Mesothelial cell of epicardium (in vitro differentiated cells): ENCODE results near the gene MAP1S. TPM values are rescaled to one million over a fixed set of nuclear protein-coding genes. Genes with fewer than 3 reads are reported as not detected.

Experiments
- DNase-seq, 2 experiments: peaks; one replicate each; pipeline ENCODE4 v3.0.0; 2021; ENCODE audit warnings: low spot score in 2 of 2; ENCODE audit not compliant: unreplicated experiment in 2 of 2
- H3K27ac Mint-ChIP-seq: 2 replicates; pipeline ENCODE4 v1.8.0; 2021; ENCODE audit warnings: mixed read lengths
- H3K27me3 Mint-ChIP-seq: 2 replicates; pipeline ENCODE4 v1.8.0; 2021; ENCODE audit warnings: low read depth, mixed read lengths
- H3K36me3 Mint-ChIP-seq: 2 replicates; pipeline ENCODE4 v1.8.0; 2021; ENCODE audit warnings: mixed read lengths
- H3K4me1 Mint-ChIP-seq: 2 replicates; pipeline ENCODE4 v1.8.0; 2021; ENCODE audit warnings: mixed read lengths
- H3K4me3 Mint-ChIP-seq: 2 replicates; pipeline ENCODE4 v1.8.0; 2021; ENCODE audit warnings: mild to moderate bottlenecking, moderate library complexity, mixed read lengths
- H3K9me3 Mint-ChIP-seq: 2 replicates; pipeline ENCODE4 v1.8.0; 2021; ENCODE audit warnings: mixed read lengths
- CTCF ChIP-seq: fragments of 200-600 bp; sonication (generic); IDR thresholded peaks from one replicate; pipeline ENCODE4 v1.5.0; 2021; ENCODE audit warnings: antibody characterized with exemption; ENCODE audit not compliant: unreplicated experiment
- total RNA-seq: library from RNA; stranded (reverse); gene quantifications from 3 replicates; pipeline ENCODE4 v1.2.1, GENCODE V29; 2021

Gene MAP1S
- total RNA-seq, 1 donor from 2014 or later: 66.1 TPM

DNA sequence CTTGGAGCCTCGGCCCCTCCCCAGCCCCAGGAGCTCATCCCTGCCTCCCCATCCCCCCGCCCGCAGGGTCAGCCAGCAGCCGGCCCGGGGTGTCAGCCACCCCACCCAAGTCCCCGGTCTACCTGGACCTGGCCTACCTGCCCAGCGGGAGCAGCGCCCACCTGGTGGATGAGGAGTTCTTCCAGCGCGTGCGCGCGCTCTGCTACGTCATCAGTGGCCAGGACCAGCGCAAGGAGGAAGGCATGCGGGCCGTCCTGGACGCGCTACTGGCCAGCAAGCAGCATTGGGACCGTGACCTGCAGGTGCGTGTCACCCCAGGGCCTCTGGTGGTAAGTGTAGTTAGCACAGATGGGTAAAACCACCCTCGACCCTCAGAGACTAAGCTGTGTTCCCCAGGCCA lies 13.8 kb downstream of the MAP1S start:
- Mint-ChIP-seq H3K27ac (no peak overlapping the region), H3K4me3 (no peak overlapping the region), H3K27me3 (no peaks in the 10 kb centered on the region), H3K36me3 (peaks cover 38% of the 10 kb centered on the region), H3K4me1 (no peaks in the 10 kb centered on the region), H3K9me3 (peaks cover 6% of the 10 kb centered on the region)
- DNase-seq: no peak
- no peak for TF ChIP-seq CTCF

DNA sequence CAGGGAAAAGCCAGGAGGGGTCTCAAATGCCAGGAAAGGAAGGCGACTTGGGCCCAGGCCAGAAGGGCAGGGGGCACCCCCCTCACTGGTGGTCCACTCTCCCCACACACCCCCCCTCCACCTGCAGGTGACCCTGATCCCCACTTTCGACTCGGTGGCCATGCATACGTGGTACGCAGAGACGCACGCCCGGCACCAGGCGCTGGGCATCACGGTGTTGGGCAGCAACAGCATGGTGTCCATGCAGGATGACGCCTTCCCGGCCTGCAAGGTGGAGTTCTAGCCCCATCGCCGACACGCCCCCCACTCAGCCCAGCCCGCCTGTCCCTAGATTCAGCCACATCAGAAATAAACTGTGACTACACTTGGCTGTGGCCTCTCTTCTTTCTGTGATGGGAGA lies 14.9 kb downstream of the MAP1S start:
- TF ChIP-seq CTCF: no peak
- H3K9me3 Mint-ChIP-seq: peaks cover 6% of the 10 kb centered on the region
- H3K27ac Mint-ChIP-seq: no peak overlapping the region
- no peak for DNase-seq
- H3K4me3 Mint-ChIP-seq: no peak overlapping the region
- peaks cover 3% of the 10 kb centered on the region for H3K4me1 Mint-ChIP-seq
- no peaks in the 10 kb centered on the region for H3K27me3 Mint-ChIP-seq
- peaks cover 44% of the 10 kb centered on the region for H3K36me3 Mint-ChIP-seq

GRCh38 chr19:17735410-17735809 lies 16.1 kb downstream of the MAP1S start:
- TF ChIP-seq CTCF: no peak
- H3K27ac Mint-ChIP-seq: no peak overlapping the region
- H3K27me3 Mint-ChIP-seq: no peaks in the 10 kb centered on the region
- H3K36me3 Mint-ChIP-seq: peaks cover 37% of the 10 kb centered on the region
- DNase-seq: no peak
- no peak overlapping the region for H3K4me3 Mint-ChIP-seq
- peaks cover 6% of the 10 kb centered on the region for H3K9me3 Mint-ChIP-seq
- H3K4me1 Mint-ChIP-seq: peaks cover 4% of the 10 kb centered on the region

DNA sequence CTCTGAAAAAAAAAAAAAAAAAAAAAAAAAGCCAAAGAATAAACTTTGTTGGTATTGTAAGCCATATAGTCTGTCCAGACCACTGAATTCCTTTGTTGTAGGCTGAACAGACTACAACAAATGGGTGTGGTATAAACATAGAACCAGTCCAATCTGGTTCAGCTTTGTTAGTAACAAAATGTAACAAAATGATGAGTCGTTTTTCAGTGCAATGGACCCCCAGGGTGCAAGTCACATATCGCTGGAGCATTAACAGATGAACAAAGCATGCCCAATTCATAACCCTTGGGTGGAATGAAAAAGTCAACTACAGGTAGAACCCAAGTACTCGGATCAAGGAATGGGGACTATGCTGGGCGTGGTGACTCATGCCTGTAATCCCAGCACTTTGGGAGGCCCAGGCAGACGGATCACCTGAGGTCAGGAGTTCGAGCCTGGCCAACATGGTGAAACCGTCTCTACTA lies 18.4 kb downstream of the MAP1S start:
- Mint-ChIP-seq H3K36me3 (peaks cover 21% of the 10 kb centered on the region), H3K4me3 (no peak overlapping the region), H3K9me3 (peaks cover 7% of the 10 kb centered on the region), H3K27me3 (no peaks in the 10 kb centered on the region), H3K4me1 (peaks cover 4% of the 10 kb centered on the region), H3K27ac (no peak overlapping the region)
- TF ChIP-seq CTCF: no peak
- DNase-seq: no peak

DNA sequence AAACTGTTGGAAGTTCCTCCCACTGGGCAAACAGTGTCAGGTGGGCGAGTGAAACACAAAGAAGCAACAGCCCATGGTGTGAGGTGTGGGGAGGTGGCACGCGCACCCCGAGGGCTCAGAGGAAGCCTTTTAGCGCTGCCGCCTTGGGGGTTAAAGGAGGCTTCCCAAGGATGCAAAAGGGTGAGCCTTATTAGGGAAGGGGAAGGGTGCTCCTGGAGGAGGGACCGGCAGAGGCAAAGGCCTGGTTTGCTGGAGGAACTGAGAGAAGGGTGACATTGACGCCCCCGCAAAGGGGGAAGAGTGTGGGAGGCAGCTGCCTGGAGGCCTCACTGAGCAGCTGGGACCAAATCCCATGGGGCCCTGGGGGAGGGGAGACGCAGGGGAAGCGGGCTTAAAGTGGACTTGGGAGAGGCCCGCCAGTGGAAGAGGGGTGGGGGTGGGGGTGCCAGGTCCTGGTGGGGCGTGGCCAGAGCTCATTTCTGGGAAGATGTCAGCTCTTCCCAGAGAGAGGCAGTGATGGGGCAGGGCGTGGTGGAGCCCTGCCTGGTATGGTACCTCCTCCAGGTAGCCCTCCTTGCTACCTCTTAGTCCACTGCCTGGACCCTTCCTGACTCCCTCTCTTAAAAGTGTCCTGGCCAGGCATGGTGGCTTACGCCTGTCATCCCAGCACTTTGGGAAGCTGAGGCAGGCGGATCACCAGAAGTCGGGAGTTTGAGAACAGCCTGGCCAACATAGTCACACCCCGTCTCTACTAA lies 20.0 kb downstream of the MAP1S start:
- no peak overlapping the region for H3K4me3 Mint-ChIP-seq

More for the DNA sequence above, 20.0 kb downstream of the MAP1S start:
- Mint-ChIP-seq H3K4me1 (peaks cover 4% of the 10 kb centered on the region), H3K27me3 (no peaks in the 10 kb centered on the region), H3K36me3 (peaks cover 14% of the 10 kb centered on the region), H3K27ac (no peak overlapping the region), H3K9me3 (peaks cover 7% of the 10 kb centered on the region)
- TF ChIP-seq CTCF: no peak
- no peak for DNase-seq
